AG10803 (cell line): ENCODE measurements around the gene GRM4.

Experiments
- DNase-seq: peaks from one replicate; pipeline ENCODE4 v3.0.0; 2010; ENCODE audit warnings: low read depth
- H3K4me3 ChIP-seq: 2 replicates; pipeline ENCODE4 v1.5.1; 2011; ENCODE audit warnings: mild to moderate bottlenecking, low read length, control low read depth
- TF ChIP-seq, protein P1 (sequence below): conservative IDR thresholded peaks from 2 replicates; pipeline ENCODE4 v1.5.1; 2011; ENCODE audit warnings: mild to moderate bottlenecking, low read length, control low read depth, inconsistent platforms

The GRM4 gene

DNA sequence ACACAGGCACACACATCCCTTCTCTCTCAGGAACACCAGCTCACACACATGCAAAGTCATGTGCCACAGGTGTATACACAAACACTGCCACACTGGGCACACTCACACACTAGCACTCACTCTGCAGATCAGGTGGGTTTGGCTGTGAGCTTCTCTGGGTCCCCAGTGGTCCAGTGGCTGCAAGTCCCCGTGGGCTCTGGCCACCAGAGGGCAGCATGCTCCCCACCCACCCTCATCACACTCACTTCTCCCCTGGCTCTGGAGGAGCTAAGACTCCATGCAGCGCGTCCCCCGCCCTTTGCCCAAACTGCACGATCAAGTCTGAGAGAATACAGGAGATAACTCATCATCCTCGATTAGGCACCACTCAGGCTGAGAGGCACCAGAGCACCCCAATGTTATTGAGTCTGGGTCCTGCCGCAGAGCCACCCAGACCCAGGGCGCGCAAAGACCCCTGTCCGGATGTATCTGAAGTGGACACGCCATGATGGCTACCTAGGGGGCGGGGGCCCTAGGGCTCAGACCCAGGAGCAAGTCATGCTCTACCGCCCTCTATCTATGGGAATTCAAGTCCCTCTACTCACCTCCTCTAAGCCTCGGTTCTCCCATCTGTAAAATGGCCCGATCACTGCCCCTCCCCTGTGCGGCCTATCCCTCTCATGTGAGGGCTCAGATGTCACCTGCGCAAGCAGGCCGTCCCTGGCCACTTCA lies 90.5 kb downstream of the GRM4 start:
- DNase-seq: peak; percentile 53
- no peak overlapping the region for H3K4me3 ChIP-seq
- TF ChIP-seq, protein P1, sequence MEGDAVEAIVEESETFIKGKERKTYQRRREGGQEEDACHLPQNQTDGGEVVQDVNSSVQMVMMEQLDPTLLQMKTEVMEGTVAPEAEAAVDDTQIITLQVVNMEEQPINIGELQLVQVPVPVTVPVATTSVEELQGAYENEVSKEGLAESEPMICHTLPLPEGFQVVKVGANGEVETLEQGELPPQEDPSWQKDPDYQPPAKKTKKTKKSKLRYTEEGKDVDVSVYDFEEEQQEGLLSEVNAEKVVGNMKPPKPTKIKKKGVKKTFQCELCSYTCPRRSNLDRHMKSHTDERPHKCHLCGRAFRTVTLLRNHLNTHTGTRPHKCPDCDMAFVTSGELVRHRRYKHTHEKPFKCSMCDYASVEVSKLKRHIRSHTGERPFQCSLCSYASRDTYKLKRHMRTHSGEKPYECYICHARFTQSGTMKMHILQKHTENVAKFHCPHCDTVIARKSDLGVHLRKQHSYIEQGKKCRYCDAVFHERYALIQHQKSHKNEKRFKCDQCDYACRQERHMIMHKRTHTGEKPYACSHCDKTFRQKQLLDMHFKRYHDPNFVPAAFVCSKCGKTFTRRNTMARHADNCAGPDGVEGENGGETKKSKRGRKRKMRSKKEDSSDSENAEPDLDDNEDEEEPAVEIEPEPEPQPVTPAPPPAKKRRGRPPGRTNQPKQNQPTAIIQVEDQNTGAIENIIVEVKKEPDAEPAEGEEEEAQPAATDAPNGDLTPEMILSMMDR: peak; percentile 79

DNA sequence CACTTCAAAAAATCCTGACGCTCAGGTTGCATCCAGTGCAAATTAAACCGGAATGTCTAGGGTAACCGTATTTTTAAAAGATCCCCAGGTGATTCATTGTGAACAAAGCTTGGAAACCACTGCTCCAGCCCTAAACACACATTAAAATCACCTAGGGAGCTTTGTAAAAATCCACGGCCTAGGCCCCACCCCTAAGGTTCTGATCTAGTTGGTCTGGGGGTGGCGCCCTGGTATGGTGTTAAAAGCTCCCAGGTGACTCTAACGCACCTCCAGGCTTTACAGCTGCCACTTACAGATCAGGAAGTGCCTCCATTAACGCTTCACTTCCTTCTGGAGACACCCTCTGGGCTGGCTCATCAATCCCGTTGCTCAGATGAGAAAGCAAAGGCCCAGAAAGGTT lies 92.2 kb downstream of the GRM4 start:
- DNase-seq: no peak
- TF ChIP-seq, protein P1: no peak
- H3K4me3 ChIP-seq: no peak overlapping the region

DNA sequence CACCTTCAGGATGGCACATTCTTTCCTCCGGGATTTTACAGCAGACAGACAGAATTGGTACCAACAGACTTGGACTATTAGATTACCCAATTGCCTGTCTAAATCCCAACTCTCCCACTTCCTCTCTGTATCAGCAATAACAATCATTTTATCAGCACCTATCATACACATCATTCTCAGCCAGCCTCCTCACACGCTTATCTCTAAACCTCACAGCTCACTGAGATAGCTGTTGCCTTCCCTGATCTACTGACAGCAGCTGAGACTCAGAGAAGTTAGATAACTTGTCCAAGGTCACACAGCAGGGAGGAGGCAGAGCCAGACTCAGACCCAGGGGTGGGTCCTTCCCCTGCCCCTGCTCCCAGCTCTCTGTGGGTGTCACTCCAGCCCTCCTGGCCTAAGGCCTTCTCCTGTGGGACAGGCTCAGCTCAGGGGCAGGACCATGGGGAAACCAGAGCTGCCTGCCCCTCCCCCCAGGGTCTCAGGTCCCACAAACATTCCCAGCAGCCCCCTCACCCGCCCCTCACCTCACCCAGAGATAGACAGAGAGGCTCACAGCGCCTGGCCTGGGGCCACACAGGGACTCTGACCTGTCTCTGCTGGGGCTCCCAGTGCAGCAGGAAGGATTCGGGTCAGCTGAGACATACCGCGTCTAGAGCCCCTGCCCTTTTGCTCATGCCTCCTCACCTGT lies 92.8 kb downstream of the GRM4 start:
- no peak for DNase-seq
- TF ChIP-seq, protein P1: no peak
- H3K4me3 ChIP-seq: no peak overlapping the region

DNA sequence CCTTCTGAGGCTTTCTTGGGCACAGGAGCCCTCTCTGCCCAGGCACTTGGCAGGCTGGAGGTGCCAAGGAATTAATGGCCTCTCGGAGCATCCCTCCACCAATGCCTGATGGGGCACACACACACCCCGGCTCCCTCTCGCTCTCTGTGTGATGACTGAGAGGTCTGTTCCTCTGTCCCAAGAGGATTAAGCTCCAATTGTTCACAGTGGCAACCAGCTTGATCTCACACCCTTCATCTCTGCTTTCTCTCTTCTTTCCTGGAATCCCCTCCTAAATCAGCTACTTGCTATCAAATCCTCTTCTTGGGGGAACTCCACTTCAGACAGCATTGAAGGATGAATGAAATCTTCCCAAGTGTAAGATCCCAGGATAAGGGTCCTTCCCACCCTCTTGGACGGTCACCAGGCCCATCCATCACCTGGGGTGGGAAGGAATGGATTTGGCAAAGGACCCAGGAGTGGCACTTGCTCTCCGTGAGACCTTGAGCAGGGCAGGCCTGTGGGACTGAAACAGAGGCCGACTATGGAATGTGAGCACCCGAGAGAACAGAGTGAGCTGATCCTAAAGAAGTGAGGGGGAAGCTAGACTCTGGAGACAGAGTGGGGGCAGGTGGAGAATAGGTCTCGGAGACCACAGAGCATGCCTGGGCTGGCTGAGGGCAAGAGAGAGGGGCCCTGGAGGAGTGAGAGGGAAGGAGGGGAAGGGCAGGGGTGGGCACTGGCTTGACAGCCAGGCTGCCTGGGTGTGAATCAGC lies 93.6 kb downstream of the GRM4 start:
- no peak for DNase-seq
- TF ChIP-seq, protein P1: no peak

DNA sequence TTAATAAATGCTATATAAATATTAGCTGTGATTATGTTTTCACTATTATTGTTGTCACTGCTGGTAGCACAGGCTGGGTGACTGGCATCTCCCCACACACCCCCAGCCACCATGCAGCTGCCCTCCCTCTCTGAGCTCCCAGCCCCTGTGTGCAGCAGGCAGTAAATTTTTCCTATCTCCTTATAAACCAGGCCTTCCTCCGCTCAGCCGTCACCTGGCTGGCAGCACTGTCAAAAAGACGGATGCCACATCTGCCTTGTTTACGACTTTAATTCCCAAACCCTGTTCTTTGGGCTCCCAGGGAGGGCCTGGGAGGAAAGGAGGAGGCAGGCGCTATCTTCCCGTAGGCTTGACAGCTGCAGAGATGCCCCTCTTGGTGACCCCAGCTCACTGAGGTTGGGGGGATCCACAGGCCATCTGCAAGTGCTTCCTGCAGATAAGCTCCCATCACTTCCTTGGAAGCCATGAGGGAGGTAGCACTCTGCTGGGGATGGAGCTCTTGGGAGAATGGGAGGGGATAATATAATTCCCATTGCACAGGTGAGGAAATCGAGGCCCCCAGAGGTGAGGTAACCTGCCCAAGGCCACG lies 94.5 kb downstream of the GRM4 start:
- TF ChIP-seq, protein P1: no peak
- H3K4me3 ChIP-seq: no peak overlapping the region

More for the DNA sequence above, 93.6 kb downstream of the GRM4 start:
- no peak overlapping the region for H3K4me3 ChIP-seq

DNA sequence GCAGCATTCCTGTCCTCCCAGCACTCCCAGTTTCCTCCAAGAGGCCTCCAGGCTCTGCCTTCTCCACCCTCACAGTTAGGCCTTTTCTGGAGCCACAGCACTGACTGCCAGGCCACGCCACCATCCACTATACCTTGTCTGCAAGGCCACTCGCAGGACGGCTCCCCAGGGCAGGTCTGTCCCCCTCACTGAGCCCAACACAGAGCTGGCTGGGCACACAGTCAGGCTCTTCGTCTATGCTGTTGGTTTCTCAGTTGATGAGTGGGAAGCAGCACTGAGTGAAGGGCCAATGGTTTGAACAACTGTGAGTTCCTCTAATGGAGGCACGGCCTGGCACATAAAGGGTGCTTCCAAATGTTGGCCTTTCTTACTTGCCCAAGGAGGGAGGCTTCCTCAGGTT lies 95.2 kb downstream of the GRM4 start:
- TF ChIP-seq, protein P1: no peak
- H3K4me3 ChIP-seq: no peak overlapping the region
- no peak for DNase-seq

More for the DNA sequence above, 94.5 kb downstream of the GRM4 start:
- no peak for DNase-seq
